Right atrium auricular region (tissue), 2 donors: ENCODE results near the gene E4F1. TPM values are rescaled to one million over a fixed set of nuclear protein-coding genes. Genes with fewer than 3 reads are reported as not detected.

Source experiments
- DNase-seq: peaks from one replicate; pipeline ENCODE4 v3.0.0-alpha.2; 2019; ENCODE audit warnings: low spot score
- H3K27ac ChIP-seq, 2 donors: fragments of 200-600 bp; sonication (generic); 1 replicate in 1 of 2; 2 replicates in 1 of 2; pipeline ENCODE4 v1.5.1; 2016 to 2019
- H3K27me3 ChIP-seq, 2 donors: fragments of 200-600 bp; sonication (generic); one replicate each; pipeline versions ENCODE4 v1.5.1 to v1.6.0; 2017 to 2019
- H3K36me3 ChIP-seq: fragments of 200-600 bp; sonication (generic); one replicate; pipeline ENCODE4 v1.5.1; 2016
- H3K4me1 ChIP-seq, 2 donors: fragments of 200-600 bp; sonication (generic); one replicate each; pipeline versions ENCODE4 v1.5.1 to v1.6.0; 2017 to 2019
- H3K4me3 ChIP-seq, 2 donors: fragments of 200-600 bp; sonication (generic); 1 replicate in 1 of 2; 2 replicates in 1 of 2; pipeline ENCODE4 v1.5.1; 2017 to 2019; ENCODE audit warnings: mild to moderate bottlenecking in 1 of 2, moderate library complexity in 1 of 2
- H3K9me3 ChIP-seq, 2 donors: fragments of 200-600 bp; sonication (generic); one replicate each; pipeline ENCODE4 v1.5.1; 2019
- total RNA-seq, 2 donors: library from RNA; depleted of rRNA; stranded (reverse); fragments of >200 nt; gene quantifications; one replicate each; pipeline ENCODE4 v1.1.0, GENCODE V29; 2016
- TF ChIP-seq, protein P1 (sequence below), 2 donors: fragments of 200-600 bp; sonication (generic); IDR thresholded peaks; one replicate each; pipeline ENCODE4 v1.5.1; 2019; ENCODE audit warnings: antibody characterized with exemption in 2 of 2

Gene E4F1
- total RNA-seq, 2 donors from 2014 or later: 10.0 to 16.7 TPM

DNA sequence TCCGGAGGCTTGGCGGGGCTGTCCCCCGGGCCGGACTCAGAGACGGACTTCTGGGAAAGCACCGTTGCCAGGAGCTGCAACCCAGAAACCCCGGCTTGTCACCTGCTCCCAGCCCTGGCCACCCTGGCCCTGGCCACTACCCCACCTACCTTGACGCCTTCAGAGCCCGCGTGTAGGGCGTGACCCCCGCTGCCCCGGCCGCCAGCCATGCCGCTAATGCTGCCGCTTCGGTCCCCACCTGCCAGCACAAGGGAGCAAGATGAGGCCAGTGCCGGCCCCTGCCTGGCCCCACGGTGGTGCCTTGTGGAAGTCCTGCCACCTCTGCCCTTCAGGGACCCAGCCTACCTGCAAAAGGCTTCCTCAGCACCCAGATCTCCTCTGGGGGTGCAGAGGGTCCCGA, 38.4 kb upstream of the E4F1 start:
- TF ChIP-seq, protein P1, sequence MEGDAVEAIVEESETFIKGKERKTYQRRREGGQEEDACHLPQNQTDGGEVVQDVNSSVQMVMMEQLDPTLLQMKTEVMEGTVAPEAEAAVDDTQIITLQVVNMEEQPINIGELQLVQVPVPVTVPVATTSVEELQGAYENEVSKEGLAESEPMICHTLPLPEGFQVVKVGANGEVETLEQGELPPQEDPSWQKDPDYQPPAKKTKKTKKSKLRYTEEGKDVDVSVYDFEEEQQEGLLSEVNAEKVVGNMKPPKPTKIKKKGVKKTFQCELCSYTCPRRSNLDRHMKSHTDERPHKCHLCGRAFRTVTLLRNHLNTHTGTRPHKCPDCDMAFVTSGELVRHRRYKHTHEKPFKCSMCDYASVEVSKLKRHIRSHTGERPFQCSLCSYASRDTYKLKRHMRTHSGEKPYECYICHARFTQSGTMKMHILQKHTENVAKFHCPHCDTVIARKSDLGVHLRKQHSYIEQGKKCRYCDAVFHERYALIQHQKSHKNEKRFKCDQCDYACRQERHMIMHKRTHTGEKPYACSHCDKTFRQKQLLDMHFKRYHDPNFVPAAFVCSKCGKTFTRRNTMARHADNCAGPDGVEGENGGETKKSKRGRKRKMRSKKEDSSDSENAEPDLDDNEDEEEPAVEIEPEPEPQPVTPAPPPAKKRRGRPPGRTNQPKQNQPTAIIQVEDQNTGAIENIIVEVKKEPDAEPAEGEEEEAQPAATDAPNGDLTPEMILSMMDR (IDR thresholded peaks at IDR 0.05): no peak
- Histone ChIP-seq H3K27me3 (no peaks in the 10 kb centered on the region), H3K36me3 (no peaks in the 10 kb centered on the region), H3K4me3 (no peak overlapping the region), H3K27ac (no peak overlapping the region), H3K4me1 (no peaks in the 10 kb centered on the region), H3K9me3 (no peaks in the 10 kb centered on the region)
- no peak for DNase-seq

DNA sequence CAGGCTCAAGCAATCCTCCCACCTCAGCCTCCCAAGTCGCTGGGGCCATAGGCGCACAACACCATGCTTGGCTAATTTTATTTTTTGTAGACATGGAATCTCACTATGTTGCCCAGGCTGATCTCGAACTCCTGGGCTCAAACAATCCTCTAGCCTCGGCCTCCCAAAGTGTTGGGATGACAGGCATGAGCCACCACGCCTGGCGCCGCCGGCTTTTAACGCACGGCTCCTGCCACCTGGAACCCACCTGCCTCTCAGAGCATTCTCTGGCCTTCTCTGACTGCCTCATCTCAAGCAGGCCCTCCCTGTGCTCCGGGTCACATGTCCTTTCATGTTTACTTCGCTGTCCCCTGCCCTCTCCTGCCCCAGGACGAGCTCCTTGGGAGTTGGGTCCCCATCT, 37.3 kb upstream of the E4F1 start:
- Histone ChIP-seq H3K36me3 (no peaks in the 10 kb centered on the region), H3K27me3 (no peaks in the 10 kb centered on the region), H3K9me3 (no peaks in the 10 kb centered on the region), H3K4me1 (peaks cover 0 to 4% of the 10 kb centered on the region in 2 donors), H3K27ac (no peak overlapping the region), H3K4me3 (no peak overlapping the region)
- no peak for DNase-seq
- TF ChIP-seq, protein P1 (IDR thresholded peaks at IDR 0.05): no peak

DNA sequence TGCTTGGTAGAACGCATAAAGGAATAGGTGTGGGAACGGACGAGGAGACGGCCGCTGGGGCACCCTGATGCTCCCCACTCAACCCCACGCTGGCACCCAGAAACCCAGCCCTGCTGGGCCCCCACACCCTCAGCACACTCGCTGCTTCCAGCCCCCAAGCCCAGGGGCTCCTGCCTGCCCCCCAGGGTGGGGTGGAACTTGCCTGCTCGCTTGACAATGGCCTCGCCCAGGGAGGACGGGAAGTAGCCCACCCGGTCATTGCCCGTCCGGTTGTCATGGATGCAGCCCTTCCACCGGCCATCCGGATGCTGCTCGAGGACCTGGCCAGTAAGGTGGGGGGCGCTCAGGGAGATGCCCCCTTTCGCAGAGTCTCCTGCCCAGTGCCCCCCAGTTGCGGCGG, 36.9 kb upstream of the E4F1 start:
- no peaks in the 10 kb centered on the region for H3K36me3 ChIP-seq
- no peak overlapping the region for H3K27ac ChIP-seq
- H3K27me3 ChIP-seq: no peaks in the 10 kb centered on the region
- no peaks in the 10 kb centered on the region for H3K9me3 ChIP-seq
- DNase-seq: no peak
- H3K4me3 ChIP-seq: no peak overlapping the region
- peaks cover 0 to 5% of the 10 kb centered on the region in 2 donors for H3K4me1 ChIP-seq
- TF ChIP-seq, protein P1 (IDR thresholded peaks at IDR 0.05): no peak

DNA sequence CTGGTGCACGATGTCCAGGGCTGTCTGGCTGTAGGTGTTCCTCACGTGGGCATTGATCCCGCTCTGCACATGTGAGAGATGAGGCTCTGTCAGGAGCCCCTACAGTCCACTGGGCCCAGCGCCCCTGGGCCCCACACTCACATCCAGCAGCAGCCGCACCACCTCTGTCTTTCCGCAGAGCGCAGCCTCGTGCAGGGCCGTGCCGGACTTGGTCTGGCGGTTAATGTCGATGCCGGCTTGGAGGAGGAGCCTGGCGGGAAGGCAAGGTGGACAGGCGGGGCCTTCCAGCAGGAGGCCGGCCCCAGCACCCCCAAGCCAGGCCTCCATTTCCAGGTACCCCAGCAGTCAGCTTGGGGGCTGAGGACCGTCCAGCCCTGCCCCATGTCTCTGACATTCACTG, 36.2 kb upstream of the E4F1 start:
- DNase-seq: no peak
- H3K27ac ChIP-seq: no peak overlapping the region
- TF ChIP-seq, protein P1 (IDR thresholded peaks at IDR 0.05): no peak

DNA sequence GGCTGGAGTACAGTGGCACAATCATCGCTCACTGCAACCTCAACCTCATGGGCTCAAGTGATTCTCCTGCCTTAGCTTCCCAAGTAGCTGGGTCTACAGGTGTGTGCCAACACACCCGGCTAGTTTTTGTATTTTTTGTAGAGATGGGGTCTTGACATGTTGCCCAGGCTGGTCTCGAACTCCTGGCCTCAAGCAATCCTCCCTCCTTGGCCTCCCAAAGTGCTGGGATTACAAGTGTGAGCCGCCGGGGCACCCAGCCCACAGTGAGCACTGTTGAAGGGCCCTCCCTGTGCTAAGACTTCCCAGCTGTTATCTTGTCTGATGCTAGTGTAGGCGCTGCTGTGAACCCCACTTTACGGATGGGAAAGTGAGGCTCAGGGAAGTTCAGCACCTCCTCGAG, 35.0 kb upstream of the E4F1 start:
- Histone ChIP-seq H3K4me1 (peaks cover 0 to 5% of the 10 kb centered on the region in 2 donors), H3K4me3 (no peak overlapping the region), H3K9me3 (no peaks in the 10 kb centered on the region), H3K27me3 (no peaks in the 10 kb centered on the region), H3K36me3 (no peaks in the 10 kb centered on the region), H3K27ac (no peak overlapping the region)
- DNase-seq: no peak
- TF ChIP-seq, protein P1 (IDR thresholded peaks at IDR 0.05): no peak

More for the DNA sequence above, 36.2 kb upstream of the E4F1 start:
- Histone ChIP-seq H3K36me3 (no peaks in the 10 kb centered on the region), H3K27me3 (no peaks in the 10 kb centered on the region), H3K4me1 (peaks cover 0 to 5% of the 10 kb centered on the region in 2 donors), H3K9me3 (no peaks in the 10 kb centered on the region), H3K4me3 (no peak overlapping the region)

- H3K27ac ChIP-seq: no peak overlapping the region
- no peaks in the 10 kb centered on the region for H3K36me3 ChIP-seq
- no peaks in the 10 kb centered on the region for H3K27me3 ChIP-seq
- H3K4me1 ChIP-seq: peaks cover 0 to 5% of the 10 kb centered on the region in 2 donors
- no peaks in the 10 kb centered on the region for H3K9me3 ChIP-seq
- H3K4me3 ChIP-seq: no peak overlapping the region
- no peak for DNase-seq
- TF ChIP-seq, protein P1 (IDR thresholded peaks at IDR 0.05): no peak
Observed at GRCh38 chr16:2189252-2189893, 34.0 kb upstream of the E4F1 start.
